Subcutaneous adipose tissue (tissue), 4 donors: Measurements from ENCODE around the gene SLC1A4. TPM values are rescaled to one million over a fixed set of nuclear protein-coding genes. Genes with fewer than 3 reads are reported as not detected.

Source experiments
- CTCF ChIP-seq: fragments of 450-650 bp; IDR thresholded peaks from one replicate; pipeline ENCODE4 v1.5.1; 2016; ENCODE audit warnings: low read depth, mild to moderate bottlenecking, control low read depth, antibody characterized with exemption, moderate library complexity
- total RNA-seq, 4 donors: library from RNA; depleted of rRNA; stranded (reverse); fragments of >200 nt; gene quantifications; one replicate each; pipeline ENCODE4 v1.1.0, GENCODE V29; 2016

SLC1A4 gene
- 10 to 100 TPM in 1 of 4 donors, 1 to 10 TPM in 3; 2.6 to 15.5 (median 6.8) TPM for total RNA-seq

- no peak for TF ChIP-seq CTCF
Observed at GRCh38 chr2:64989126-64989981, at the start of gene SLC1A4. Gene SLC1A4, plus strand, starts transcription at chr2:64989399. Its CDS starts 245 bp downstream, at chr2:64989644.

GRCh38 chr2:64941143-64941542 lies 48.1 kb upstream of the SLC1A4 start:
- no peak for TF ChIP-seq CTCF

- TF ChIP-seq CTCF, result no peak
Observed at GRCh38 chr2:64941801-64942200, 47.4 kb upstream of the SLC1A4 start.

- TF ChIP-seq CTCF, result no peak
Observed at GRCh38 chr2:64942693-64943092, 46.5 kb upstream of the SLC1A4 start.

- no peak for TF ChIP-seq CTCF
Observed at GRCh38 chr2:64943387-64944150, 45.6 kb upstream of the SLC1A4 start.

DNA sequence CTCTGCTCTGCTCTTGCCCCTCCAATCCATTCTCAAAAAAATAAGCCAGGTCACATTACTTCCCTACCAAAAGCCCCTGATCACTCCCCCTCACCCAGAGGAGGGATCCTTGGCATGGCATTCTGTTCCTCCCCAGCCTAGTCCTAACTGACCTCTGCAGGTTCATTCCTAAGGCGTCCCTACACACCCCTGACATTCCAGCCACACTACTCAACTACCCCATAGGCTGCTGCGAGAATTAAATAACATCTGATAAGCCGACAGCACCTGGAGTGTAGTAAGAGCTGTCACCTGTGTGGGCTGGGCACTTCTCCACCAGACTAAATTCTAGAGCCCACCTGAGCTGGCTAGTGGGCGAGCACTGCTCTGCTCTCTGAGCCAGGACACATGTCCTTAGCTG lies 44.7 kb upstream of the SLC1A4 start:
- no peak for TF ChIP-seq CTCF

DNA sequence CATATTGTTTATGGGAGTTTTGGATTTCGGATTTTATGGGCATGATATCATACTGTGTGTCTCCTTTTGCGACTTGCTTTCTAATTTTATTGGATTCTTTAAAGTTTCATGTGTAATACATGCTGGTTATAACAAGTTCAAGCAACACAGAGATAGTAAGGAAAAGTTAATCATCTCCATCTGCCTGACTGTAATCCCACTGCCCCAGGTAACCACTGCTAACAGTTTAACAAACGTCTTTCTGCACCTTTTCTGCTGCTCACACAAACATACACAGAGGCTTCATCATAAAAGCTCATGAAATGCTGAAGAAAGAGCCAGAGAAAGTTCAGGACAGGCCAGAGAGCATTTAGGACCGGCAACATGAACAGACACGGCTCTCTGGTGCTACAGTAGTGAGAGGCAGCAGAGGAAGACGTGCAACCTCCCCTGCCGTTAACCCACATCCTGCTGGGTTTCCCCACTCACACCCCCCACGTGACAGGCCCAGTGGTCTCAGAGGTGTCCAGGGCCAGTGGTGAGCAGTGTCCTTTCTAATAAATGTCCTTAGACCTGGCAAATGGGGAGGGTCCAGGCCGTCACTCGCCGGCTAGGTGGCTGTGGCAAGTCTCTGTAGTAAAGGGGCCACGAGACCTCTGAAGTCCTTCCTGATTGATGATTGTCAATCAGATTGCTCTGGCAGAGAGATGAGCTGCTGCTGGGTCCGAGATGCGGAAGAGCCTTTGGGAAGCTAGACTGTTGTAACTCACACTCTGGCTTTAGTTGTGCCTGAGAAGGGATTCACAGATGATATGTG lies 43.0 kb upstream of the SLC1A4 start:
- no peak for TF ChIP-seq CTCF
